Measurements from ENCODE around the gene IPO9. TPM values are rescaled to one million over a fixed set of nuclear protein-coding genes. Genes with fewer than 3 reads are reported as not detected.

The IPO9 gene
- total and polyA plus RNA-seq, 2 of the 4 experiments (the other 2 are of a cell fraction), result 14.0 to 23.4 TPM

DNA sequence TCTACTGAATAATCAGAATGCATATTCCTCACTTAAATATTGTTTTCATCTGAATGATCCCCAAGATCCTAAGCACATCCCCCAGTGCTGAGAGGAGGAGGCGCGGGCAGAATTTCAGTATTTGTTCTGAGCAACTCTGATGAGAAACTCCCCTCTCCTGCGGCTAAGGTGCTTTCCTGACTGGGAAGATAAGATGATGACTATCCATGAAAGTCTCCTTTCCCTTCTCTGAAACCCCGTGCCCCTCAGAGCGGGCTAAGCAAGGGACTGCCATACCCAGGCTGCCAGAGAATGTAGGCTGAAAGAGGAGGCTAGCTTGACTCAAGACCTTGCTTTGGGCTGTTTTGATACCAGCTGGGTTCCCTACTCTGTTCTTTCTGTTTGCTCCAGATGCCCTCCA is 39.7 kb upstream of the IPO9 start:
- H3K14ac ChIP-seq (replicated peaks; ENCODE audit: low read depth, low read length), result peak overlapping the region; percentile 89
- H2AK5ac ChIP-seq (ENCODE audit: low read depth, low read length), result peak overlapping the region; percentile 96; the same call in 1 of the 2 replicates
- peak overlapping the region; percentile 6; the same call in 1 of the 2 replicates for H4K5ac ChIP-seq (ENCODE audit: low read depth, low read length)
- H2AK9ac ChIP-seq (replicated peaks; ENCODE audit: low read depth, low read length, poor library complexity), result no peak overlapping the region
- no peaks in the 10 kb centered on the region for H3K9me3 ChIP-seq (ENCODE audit: control insufficient read depth, insufficient read depth, low read length)
- H2BK120ac ChIP-seq (ENCODE audit: low read depth, low read length), result peak overlapping the region; percentile 50; the same call in 1 of the 2 replicates
- H3K4me1 ChIP-seq (ENCODE audit: control insufficient read depth, insufficient read depth, low read length), result peaks cover 32% of the 10 kb centered on the region
- in situ Hi-C loops (cut with MboI; ENCODE audit: low sequenced_read_pairs) (loop anchor here (5.0 kb wide), 2 partner anchors 77 to 232 kb away; no protein-coding TSS in a partner anchor), intact Hi-C loops (cut with micrococcal nuclease) (no loop called here), dilution Hi-C loops (cut with HindIII; ENCODE audit: low sequenced_read_pairs, unreplicated experiment) (no loop called here)
- H3K18ac ChIP-seq (ENCODE audit: low read depth, low read length), result 0 out of 2 replicates have a peak overlapping the region, but pooled peaks have one; percentile 20
- H2AFZ ChIP-seq (replicated peaks; ENCODE audit: low read length, poor library complexity), result no peak overlapping the region
- BruUV-seq (replicated peaks), result no TSS peak
- no peak for DNase-seq
- WGBS, 2 experiments (ENCODE audit: extremely low coverage in 2 of 2, insufficient read length in 1 of 2), result no CpG with 5 or more reads among the region's 5 CpGs
- peaks cover 21 to 81% of the 10 kb centered on the region in 2 experiments for H3K79me1 ChIP-seq (ENCODE audit: low read depth in 1 of 2, low read length in 2 of 2)
- no peak for ATAC-seq (ENCODE audit: low read depth)
- ChIA-PET POLR2A (ENCODE audit: unreplicated experiment) (no interaction called here), CTCF (no interaction called here)
- H4K8ac ChIP-seq (ENCODE audit: low read depth in 2 of 2, low read length in 2 of 2), result peak overlapping the region; percentile 87 to 90; a peak in 3 of 4 replicates
- H3K27ac ChIP-seq (ENCODE audit: insufficient read depth, low read length), result peak overlapping the region; percentile 38
- H3K4me3 ChIP-seq (ENCODE audit: insufficient read depth, low read depth, low read length), result no peak overlapping the region
- peaks cover 68% of the 10 kb centered on the region for H3K36me3 ChIP-seq (ENCODE audit: control insufficient read depth, insufficient read depth, low read length)
- 0 out of 2 replicates have a peak overlapping the region, but pooled peaks have one; percentile 76 for H2BK20ac ChIP-seq (ENCODE audit: low read depth, low read length)
- H3K56ac ChIP-seq (ENCODE audit: extremely low read depth, insufficient read depth, low read length), result no peak overlapping the region
- no peaks in the 10 kb centered on the region for H3K27me3 ChIP-seq (ENCODE audit: control insufficient read depth, insufficient read depth, low read length)
- H3K4me2 ChIP-seq (ENCODE audit: low read depth, low read length), result no peak overlapping the region
- peaks cover 34% of the 10 kb centered on the region for H3K9me1 ChIP-seq (ENCODE audit: insufficient read depth, low read length)
- peak overlapping the region; percentile 38; the same call in 1 of the 2 replicates for H4K91ac ChIP-seq (ENCODE audit: insufficient read depth, low read depth, low read length)
- H2BK15ac ChIP-seq (ENCODE audit: low read depth, low read length), result no peak overlapping the region; the same call in 2 of the 3 replicates
- peaks cover 4% of the 10 kb centered on the region; the same call in 1 of the 2 replicates for H4K20me1 ChIP-seq (ENCODE audit: insufficient read depth, low read length)
- H3K9ac ChIP-seq (ENCODE audit: low read depth, low read length), result no peak overlapping the region
- TF ChIP-seq RAD21 (IDR thresholded peaks at IDR 0.05; ENCODE audit: low read length) (no peak), MXI1 (IDR thresholded peaks at IDR 0.05; ENCODE audit: borderline replicate concordance, low read depth, low read length) (no peak), MAZ (IDR thresholded peaks at IDR 0.05; ENCODE audit: borderline replicate concordance, low read depth, low read length) (no peak), RFX5 (IDR thresholded peaks at IDR 0.05; ENCODE audit: low read depth, low read length) (no peak), NFE2L2 (IDR thresholded peaks at IDR 0.05; ENCODE audit: low read depth, low read length) (no peak), CHD1 (IDR thresholded peaks at IDR 0.05; ENCODE audit: low read depth, low read length) (no peak)
- TF ChIP-seq, protein P1, sequence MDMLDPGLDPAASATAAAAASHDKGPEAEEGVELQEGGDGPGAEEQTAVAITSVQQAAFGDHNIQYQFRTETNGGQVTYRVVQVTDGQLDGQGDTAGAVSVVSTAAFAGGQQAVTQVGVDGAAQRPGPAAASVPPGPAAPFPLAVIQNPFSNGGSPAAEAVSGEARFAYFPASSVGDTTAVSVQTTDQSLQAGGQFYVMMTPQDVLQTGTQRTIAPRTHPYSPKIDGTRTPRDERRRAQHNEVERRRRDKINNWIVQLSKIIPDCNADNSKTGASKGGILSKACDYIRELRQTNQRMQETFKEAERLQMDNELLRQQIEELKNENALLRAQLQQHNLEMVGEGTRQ (IDR thresholded peaks at IDR 0.05; ENCODE audit: low read depth, low read length), result no peak
- H3K23ac ChIP-seq (ENCODE audit: low read depth, low read length), result peak overlapping the region; percentile 41; the same call in 1 of the 2 replicates
- peak overlapping the region; percentile 80; the same call in 1 of the 2 replicates for H3K4ac ChIP-seq (ENCODE audit: low read depth, low read length)
- H2BK5ac ChIP-seq (ENCODE audit: low read depth, low read length, poor library complexity, severe bottlenecking), result peak overlapping the region; percentile 81
